Ishikawa (cell line): ENCODE results near the gene CHPF.

ENCODE experiments used
- CREB1 ChIP-seq: IDR thresholded peaks from 2 replicates; pipeline ENCODE4 v1.6.1; 2012; ENCODE audit warnings: low read depth
- MAX ChIP-seq: IDR thresholded peaks from 2 replicates; pipeline ENCODE4 v1.6.1; 2012
- NFIC ChIP-seq: IDR thresholded peaks from 2 replicates; pipeline ENCODE4 v1.6.1; 2012
- REST ChIP-seq: IDR thresholded peaks from 2 replicates; pipeline ENCODE4 v1.6.1; 2012; ENCODE audit warnings: low read depth, mild to moderate bottlenecking
- TAF1 ChIP-seq: IDR thresholded peaks from 2 replicates; pipeline ENCODE4 v1.6.1; 2012; ENCODE audit warnings: low read depth, mild to moderate bottlenecking
- TCF12 ChIP-seq: IDR thresholded peaks from 2 replicates; pipeline ENCODE4 v1.6.1; 2012; ENCODE audit warnings: low read depth
- YY1 ChIP-seq: IDR thresholded peaks from 2 replicates; pipeline ENCODE4 v1.6.1; 2012; ENCODE audit warnings: low read depth
- ZBTB7A ChIP-seq: IDR thresholded peaks from 2 replicates; pipeline ENCODE4 v1.6.1; 2012; ENCODE audit warnings: low read depth

DNA sequence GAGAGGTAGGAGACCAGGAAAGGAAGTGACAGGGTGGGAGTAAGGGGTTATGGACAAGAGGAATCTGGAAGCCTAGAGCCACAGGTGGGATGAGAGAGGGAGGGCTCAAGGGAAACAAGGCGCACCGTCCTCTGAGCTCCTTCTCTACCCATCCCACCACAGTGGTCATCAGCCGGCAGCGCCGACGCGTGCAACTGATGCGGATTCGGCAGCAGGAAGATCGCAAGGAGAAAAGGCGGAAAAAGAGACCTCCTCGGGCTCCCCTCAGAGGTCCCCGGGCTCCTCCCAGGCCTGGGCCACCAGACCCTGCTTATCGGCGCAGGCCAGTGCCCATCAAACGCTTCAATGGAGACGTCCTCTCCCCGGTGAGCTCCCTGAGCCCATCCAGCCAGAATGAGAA, 5.4 kb upstream of the CHPF start:
- TF ChIP-seq ZBTB7A (no peak), MAX (no peak), TAF1 (no peak), REST (no peak), TCF12 (no peak), NFIC (no peak), YY1 (no peak), CREB1 (no peak)
